Endometrium (tissue), 2 donors: Measurements from ENCODE around the gene MAPK8IP1.

ENCODE experiments used
- FAIRE-seq: peaks from 2 replicates; lab custom pipeline; 2012; peaks lifted over from hg19 to GRCh38; lab: Jason Lieb, UNC
- donor health status: control.
- donor health status: control.

The MAPK8IP1 gene

DNA sequence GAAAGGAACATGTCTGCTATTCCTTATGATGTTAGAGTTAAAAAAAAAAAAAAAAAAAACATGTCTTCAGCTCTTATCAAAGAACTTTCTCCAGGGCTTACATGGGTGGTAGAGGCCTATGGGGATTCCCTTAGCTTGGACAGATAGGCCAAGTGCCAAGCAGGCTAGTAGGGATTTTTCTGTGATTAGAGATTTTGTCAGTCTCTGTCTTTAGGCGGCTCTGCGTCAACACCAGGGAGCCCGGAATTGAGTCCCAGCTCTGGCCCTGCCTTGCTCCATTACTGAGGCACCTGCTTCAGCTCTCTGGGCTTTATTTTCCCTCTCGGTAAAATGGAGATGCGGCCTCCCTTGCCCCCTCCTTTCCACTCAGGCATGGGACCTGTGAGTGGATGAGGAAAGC, 25.1 kb upstream of the MAPK8IP1 start:
- FAIRE-seq: no peak

DNA sequence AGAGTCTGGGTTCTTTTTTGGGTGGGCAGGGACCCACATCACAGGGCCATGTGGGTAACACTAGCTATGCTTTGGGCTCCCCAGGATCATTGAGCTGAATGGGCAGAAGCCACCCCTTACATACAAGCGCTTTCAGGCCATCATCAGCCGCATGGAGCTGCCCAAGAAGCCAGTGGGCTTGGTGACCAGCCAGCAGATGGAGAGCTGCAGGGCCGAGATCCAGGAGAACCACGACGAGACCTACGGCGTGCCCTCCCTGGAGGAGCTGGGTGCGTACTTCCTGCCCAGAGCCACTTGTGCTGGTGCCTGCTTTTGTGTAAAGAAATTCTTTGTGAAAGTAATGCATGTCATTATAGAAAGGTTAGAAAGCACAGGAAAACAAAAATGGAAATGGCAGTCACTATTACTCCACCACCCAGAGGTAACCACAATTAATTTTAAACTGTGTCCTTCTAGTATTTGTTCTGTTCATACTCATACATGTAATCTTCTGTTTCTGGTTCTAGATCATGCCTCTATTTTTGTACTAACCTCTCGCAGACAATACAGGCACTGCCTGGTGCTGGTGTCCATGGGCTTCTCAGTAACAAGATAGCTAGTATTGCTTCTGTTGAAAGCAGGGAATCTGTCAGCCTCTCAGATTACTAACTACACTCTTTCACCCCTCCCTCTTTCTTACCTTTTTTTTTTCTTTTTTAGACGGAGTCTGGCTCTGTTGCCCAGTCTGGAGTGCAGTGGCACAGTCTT, 24.5 kb upstream of the MAPK8IP1 start:
- no peak for FAIRE-seq

GRCh38 chr11:45864041-45864440, 21.4 kb upstream of the MAPK8IP1 start:
- no peak for FAIRE-seq

DNA sequence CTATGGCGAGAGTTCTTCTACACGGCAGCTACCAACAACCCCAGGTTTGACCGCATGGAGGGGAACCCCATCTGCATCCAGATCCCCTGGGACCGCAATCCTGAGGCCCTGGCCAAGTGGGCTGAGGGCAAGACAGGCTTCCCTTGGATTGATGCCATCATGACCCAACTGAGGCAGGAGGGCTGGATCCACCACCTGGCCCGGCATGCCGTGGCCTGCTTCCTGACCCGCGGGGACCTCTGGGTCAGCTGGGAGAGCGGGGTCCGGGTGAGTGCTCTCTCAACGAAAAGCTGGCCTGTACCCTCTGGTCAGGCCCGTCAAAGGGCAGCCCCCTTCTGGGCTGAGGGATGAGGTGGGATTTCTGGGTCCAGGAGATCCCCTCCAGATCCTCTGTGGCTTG, 15.9 kb upstream of the MAPK8IP1 start:
- no peak for FAIRE-seq

GRCh38 chr11:45870706-45871105, 14.7 kb upstream of the MAPK8IP1 start:
- no peak for FAIRE-seq

- FAIRE-seq: no peak
Measured at GRCh38 chr11:45871638-45872037, 13.8 kb upstream of the MAPK8IP1 start.

DNA sequence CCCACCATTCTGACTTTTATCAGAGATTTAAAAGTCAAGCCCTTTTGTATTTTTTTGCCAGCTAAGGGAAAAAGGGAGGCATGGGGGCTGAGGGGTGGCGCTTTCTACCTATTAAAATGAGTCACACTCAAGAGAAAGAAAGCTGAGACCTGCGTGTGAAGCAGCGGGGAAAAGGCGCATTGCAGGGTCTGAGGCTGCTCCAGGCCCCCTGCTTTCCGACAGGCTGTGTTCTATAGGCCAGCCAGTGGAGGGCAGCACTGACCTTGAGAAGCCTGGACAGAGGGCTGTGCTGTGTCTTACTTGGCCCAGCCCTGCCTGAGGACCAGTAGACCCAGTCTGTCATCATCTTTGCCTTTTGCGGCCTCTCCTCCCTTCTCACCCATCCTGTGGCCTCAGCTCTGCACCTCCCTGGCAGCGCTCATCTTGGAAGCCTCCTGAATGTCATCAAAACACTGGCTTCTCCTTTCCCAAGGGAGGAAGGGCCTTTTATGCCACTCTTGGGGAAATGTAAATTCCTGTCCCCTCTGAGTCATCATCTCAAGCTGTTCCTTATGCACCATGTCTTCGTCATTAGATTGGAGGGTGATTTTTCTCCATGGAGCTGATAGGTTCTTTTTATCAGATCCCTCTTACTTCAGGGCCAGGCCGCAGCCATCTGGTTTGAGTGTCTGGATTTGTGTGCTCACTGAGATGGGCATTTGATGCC, 12.6 kb upstream of the MAPK8IP1 start:
- no peak for FAIRE-seq

GRCh38 chr11:45876401-45876800, 9.1 kb upstream of the MAPK8IP1 start:
- FAIRE-seq: no peak

GRCh38 chr11:45877221-45877620, 8.2 kb upstream of the MAPK8IP1 start:
- no peak for FAIRE-seq

- FAIRE-seq: no peak
Measured at GRCh38 chr11:45877845-45878244, 7.6 kb upstream of the MAPK8IP1 start.

DNA sequence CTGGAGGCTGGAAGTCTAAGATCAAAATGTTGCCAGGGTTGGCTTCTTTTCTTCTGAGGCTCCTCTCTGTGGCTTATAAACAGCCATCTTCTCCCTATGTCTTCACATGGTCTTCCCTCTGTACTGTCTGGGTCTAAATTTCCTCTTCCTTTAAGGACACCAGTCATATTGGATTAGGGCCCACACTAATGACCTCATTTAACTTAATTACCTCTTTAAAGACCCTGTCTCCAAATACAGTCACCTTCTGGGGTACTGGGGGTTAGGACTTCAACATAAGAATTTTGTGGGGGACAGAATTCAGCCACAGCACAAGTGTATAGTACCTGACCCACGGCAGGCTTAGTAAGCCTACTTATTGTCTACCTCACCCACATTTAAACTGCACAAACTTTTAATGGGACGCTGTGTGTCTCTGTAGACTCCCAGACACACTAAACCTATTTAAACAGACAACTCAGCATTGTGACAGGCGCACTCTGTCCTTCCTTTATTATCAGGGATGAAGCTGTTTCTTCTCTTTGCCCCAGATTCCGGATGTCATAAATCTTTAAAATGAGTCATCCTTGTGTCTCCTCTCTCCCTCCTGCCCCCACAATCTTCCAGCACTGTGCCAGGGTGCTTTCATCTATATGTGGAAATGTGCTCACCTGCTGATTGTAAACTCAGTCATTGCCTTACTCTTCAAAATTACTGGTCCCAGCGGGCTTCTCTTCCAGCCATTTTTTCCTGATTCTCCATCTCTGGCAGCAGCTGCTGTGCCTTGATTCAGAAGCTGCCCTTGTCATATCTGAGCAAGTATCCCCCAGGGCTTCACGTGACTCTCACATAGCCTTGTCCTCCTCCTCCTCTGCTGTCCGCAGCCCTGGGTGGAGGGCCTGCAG, 5.4 kb upstream of the MAPK8IP1 start:
- FAIRE-seq: no peak

DNA sequence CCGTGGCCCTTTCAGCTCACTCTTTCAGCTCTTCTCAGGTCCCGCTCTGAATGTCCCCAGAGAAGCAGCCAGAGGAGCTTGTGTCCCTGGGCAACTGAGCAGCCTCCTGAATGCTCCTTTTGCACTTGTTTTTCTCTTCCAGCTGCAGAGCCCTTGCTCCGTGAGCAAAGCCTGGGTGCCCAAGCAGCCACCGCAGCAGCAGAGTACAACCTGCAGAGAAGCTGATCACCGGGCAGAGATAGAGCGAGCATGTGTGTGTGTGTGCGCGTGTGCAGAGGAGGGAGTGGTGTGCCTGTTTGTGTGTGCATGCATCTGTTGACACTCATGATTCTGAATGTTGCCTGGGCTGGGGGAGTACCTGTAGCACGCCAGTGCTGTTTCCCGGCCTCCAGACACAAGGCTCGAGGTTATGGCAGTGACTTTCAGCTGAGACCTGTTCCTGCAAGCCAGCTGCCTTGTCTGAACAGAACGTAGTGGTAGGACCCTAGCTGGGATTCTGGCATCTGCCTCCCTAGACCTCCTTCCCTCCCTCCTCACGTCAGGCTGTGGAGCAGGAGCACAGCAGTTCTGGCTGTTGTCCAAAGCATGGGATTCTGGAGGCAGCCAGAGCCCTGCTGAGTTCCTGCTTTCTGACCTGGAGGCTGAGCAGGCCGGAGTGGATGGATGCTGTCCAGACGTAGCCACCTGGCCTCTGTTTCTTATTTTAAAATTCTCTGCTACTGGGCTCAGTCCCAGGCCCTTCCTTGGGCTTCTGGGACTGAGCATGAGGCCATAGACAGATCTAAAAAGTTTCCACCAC, 4.5 kb upstream of the MAPK8IP1 start:
- no peak for FAIRE-seq

DNA sequence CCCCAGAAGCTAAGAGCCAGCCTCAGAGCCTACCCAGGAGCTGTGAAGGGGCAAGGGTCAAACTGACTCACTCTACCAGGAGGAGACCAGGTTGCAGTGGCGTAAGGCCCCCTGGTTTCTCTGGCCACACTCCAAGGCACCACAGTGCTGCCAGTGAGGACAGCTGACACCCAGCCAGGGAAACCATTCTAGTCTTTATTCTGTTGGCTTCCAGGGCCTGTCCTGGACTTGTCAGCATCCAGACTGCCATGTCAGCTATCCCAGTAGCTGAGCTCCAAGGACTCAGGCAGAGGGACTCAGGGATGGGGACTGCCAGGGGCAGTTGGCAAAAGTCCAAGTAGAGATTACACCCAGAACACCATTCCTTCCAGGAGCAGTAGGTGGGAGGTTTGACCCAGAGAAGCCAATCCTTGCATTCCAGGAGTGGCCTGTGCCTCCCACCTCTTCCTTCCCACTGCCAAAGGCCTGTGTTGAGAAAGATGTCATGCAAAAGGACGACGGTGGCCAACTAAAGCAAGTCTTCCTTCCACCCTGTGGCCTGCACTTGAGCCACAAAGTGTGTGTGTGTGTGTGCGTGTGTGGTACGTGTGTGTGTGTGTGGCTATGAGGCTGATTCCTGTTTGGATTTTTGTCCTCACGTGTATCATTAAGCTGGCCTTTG, 3.6 kb upstream of the MAPK8IP1 start:
- no peak for FAIRE-seq

DNA sequence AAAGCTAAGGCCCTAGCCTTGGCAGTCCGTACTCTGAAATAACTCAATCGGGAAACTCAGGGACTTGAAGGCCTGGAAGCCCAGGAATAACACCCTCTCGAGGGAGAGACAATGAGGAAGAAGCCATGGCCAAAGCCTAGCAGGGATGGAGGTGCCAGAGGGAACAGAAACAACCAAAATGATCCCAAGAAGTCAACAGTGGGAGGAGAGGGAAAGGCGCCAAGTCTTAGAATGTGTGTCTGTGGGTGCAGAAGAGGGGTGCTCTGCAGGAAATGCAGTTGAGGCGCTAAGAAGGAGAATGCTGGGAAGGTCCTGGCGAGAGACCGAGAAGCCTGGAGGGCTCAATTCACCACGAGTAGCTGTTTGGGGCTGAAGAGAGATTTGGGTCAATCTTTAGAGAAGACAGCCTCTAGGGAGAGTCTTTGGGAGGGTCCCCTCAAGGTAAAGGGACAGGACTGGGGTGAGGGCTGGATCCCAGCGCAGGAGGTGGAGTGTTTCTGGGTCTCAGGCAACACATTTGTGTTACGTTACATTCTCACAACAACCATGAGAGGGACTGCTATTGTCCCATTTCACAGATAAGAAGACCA, 760 bp upstream of the MAPK8IP1 start:
- FAIRE-seq: no peak

DNA sequence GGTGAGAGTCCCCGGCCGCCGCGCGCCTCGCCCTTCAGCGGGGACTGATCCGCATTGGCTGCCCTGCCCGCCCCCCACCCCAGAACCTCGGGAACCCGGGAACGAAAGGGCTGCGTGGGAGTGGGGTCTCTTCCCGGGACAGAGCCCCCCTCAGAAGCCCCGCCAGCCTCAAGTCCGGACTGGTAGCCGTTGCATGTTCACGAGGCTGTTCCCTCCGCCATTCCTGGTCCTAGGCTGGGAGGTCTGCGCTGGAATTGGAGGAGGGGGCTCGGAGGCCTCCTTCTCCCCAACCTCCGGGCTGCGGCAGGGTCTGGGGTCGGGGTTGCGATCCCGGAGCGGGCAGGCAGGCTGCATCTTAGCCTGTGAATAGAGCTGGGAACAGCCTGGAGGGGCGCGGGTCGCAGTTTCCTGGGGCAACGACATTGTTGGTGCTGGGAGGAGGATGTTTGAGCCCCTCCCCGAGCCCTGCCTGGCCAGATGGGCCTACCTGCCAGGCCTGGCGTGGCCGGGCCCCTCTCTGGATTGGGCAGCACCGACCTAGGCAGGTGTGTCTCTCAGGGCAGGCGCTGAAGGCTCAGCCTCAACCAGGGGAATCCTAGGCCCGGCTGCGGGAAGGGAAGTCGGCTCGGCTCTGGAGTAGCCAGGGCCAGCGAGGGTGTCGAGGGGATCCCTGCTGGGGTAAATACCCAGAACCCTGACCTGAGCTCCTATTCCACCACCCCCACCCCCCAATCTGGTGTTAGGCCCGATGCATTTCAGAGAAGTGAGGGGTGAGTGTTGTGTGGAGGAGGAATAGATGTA, 670 bp downstream of the MAPK8IP1 start:
- FAIRE-seq: no peak

DNA sequence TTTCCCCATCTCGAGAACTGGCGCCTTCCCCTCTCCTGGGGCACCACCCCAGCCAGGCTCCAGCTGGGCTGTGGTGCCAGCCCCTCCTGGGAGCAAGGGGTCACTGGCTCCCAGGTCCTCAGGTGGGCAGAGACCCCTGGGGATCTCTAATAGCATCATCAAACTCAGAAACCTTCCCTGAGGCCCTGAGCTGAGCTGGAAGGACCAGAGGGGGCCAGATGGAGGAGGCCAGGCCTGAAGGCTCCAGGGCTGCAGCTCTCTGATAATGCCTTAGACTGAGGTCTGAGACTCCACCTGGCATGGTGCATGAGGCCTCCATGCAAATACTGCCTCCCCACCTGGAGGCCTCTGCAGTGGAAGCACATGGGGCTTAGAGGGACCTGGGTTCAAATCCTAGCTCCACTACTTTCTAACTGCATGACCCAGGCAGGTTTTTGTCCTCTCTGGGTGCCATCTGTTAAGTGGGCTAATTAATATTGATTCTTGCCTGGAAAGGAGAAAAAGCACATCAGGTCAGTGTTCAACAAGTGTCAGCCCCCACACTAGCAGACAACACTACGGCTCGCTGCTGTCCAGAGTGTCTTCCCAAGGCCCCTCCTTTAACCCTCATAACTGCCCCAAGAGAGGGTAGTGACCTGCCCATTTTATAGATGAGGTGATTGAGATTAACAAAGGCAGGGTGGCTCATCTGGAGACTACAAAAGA, 1.5 kb downstream of the MAPK8IP1 start:
- no peak for FAIRE-seq

- FAIRE-seq: no peak
Measured at GRCh38 chr11:45887587-45887986, 2.1 kb downstream of the MAPK8IP1 start.

DNA sequence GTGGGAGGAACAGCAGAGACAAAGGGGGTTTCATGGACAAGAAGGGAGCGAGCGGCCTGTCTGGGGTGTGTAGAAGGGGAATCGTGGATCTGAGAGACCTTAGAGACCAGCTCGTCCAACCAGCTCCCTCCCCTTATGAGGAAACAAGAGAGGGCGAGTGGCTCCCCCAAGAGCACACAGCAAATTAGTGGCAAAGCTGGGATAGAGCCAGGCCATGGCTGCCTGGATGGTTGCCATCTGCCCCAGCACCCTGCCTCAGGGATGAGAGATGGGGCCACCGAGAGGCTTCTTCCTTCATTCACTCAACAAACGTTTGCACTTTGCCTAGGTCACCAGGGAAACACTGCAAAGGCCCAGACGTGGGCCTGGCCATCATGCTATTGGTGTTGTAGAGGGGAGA, 4.1 kb downstream of the MAPK8IP1 start:
- FAIRE-seq: no peak

DNA sequence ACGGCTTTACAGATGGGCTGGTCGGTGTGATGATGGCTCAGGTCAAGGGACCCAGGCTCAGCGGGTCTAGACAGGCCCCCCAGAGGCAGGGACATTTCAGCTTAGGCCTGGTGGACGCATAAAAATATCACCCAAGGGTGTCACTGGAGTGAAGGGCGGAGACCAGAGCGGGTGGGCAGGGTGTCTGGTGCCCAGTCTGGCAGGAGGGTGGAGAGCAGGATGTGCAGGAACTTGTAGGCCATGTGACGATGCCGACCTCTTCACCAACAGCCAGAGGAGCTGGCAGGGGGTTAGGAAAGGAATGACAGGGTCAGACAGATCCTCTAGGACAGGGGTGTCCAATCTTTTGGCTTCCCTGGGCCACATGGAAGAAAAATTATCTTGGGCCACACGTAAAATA, 4.5 kb downstream of the MAPK8IP1 start:
- no peak for FAIRE-seq
